ENCODE data around the gene MAMLD1. TPM values are rescaled to one million over a fixed set of nuclear protein-coding genes. Genes with fewer than 3 reads are reported as not detected.

MAMLD1 gene
- total RNA-seq, 4 donors from 2014 or later = 2.2 to 7.3 (median 3.9) TPM

DNA sequence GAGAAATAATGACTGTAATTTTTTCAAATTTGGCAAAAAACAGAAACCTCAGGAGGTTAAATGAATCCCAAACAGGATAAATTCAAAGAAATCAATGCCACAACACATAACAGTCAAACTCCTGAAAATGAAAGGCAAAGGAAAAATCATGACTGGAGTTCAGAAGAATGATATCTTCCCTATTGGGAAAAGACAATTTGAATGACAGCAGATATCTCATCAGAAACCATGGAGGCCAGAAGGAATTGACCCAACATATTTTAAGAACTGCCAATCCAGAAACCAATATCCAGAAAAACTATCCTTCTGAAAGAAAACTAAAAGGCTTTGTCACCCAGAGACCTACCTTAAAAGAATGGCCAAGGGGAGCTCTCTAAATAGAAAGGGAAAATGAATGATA, 40.1 kb upstream of the MAMLD1 start:
- no peaks in the 10 kb centered on the region for H3K36me3 ChIP-seq
- ATAC-seq = no peak

GRCh38 chrX:150324035-150324728, 38.9 kb upstream of the MAMLD1 start:
- no peak for ATAC-seq
- no peak for TF ChIP-seq POLR2A (IDR thresholded peaks at IDR 0.05)
- TF ChIP-seq POLR2AphosphoS5 (IDR thresholded peaks at IDR 0.05) = no peak
- TF ChIP-seq, protein P1, sequence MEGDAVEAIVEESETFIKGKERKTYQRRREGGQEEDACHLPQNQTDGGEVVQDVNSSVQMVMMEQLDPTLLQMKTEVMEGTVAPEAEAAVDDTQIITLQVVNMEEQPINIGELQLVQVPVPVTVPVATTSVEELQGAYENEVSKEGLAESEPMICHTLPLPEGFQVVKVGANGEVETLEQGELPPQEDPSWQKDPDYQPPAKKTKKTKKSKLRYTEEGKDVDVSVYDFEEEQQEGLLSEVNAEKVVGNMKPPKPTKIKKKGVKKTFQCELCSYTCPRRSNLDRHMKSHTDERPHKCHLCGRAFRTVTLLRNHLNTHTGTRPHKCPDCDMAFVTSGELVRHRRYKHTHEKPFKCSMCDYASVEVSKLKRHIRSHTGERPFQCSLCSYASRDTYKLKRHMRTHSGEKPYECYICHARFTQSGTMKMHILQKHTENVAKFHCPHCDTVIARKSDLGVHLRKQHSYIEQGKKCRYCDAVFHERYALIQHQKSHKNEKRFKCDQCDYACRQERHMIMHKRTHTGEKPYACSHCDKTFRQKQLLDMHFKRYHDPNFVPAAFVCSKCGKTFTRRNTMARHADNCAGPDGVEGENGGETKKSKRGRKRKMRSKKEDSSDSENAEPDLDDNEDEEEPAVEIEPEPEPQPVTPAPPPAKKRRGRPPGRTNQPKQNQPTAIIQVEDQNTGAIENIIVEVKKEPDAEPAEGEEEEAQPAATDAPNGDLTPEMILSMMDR (IDR thresholded peaks at IDR 0.05) = no peak
- no peak for TF ChIP-seq EP300 (IDR thresholded peaks at IDR 0.05)
- 47 to 60% methylated on average over 1 to 2 of the region's 4 CpGs for WGBS, 2 donors (ENCODE audit: low coverage in 1 of 2)
- H3K9me3 ChIP-seq = no peaks in the 10 kb centered on the region
- no peaks in the 10 kb centered on the region for H3K36me3 ChIP-seq
- H3K27ac ChIP-seq = no peak overlapping the region
- no peaks in the 10 kb centered on the region for H3K4me1 ChIP-seq
- no peaks in the 10 kb centered on the region for H3K27me3 ChIP-seq
- no peak overlapping the region for H3K4me3 ChIP-seq

More for the DNA sequence above, 40.1 kb upstream of the MAMLD1 start:
- Histone ChIP-seq H3K27me3 (no peaks in the 10 kb centered on the region), H3K4me1 (no peaks in the 10 kb centered on the region), H3K27ac (no peak overlapping the region), H3K4me3 (no peak overlapping the region), H3K9me3 (no peaks in the 10 kb centered on the region)
- no peak for TF ChIP-seq EP300 (IDR thresholded peaks at IDR 0.05)
- no peak for TF ChIP-seq POLR2AphosphoS5 (IDR thresholded peaks at IDR 0.05)
- TF ChIP-seq POLR2A (IDR thresholded peaks at IDR 0.05) = no peak
- TF ChIP-seq, protein P1 (IDR thresholded peaks at IDR 0.05) = no peak

- no peak overlapping the region for H3K27ac ChIP-seq
- no peaks in the 10 kb centered on the region for H3K27me3 ChIP-seq
- TF ChIP-seq POLR2A (IDR thresholded peaks at IDR 0.05) (no peak), EP300 (IDR thresholded peaks at IDR 0.05) (no peak), POLR2AphosphoS5 (IDR thresholded peaks at IDR 0.05) (no peak)
- TF ChIP-seq, protein P1 (IDR thresholded peaks at IDR 0.05) = no peak
- H3K4me1 ChIP-seq = no peaks in the 10 kb centered on the region
- no peaks in the 10 kb centered on the region for H3K36me3 ChIP-seq
- WGBS, 2 donors (ENCODE audit: low coverage in 1 of 2) = 73% methylated on average over 2 of the region's 2 CpGs; no CpG with 5 or more reads in 1 of the 2 donors
- no peaks in the 10 kb centered on the region for H3K9me3 ChIP-seq
- H3K4me3 ChIP-seq = no peak overlapping the region
- no peak for ATAC-seq
Observed at GRCh38 chrX:150324919-150325318, 38.2 kb upstream of the MAMLD1 start.

DNA sequence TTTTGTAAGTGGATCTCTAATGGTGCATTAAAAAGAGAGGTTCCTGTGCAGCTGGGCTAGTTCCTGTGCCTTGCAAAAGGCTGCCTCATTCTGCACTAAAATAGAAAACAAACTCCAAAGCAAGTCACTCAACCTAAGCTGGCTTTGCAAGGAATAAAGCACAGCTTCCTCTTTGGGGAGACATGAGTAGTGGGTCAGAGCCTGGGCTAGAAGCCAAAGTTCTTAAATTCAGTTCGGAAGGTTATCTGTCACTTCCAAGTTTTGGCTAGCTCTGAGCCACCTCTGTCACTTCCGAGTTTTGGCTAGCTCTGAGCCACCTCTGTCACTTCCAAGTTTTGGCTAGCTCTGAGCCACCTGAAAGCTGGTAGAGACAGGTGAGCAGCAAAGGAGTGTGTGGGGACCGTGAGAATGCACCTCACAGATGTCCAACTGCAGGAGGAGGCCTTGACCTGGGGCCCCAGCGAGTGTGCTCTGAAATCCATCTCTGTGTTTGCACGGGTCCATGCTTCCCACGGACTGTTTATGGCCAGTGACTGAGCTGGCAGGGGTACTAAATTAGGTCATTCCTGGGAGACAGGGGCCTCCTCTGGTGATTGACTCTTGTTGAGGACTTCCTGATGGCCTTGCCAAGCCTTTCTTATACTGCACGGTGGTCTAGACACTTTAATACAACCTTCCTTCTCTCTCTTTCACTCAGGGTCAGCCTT, 36.4 kb upstream of the MAMLD1 start:
- Histone ChIP-seq H3K27ac (no peak overlapping the region), H3K27me3 (no peaks in the 10 kb centered on the region), H3K36me3 (no peaks in the 10 kb centered on the region), H3K4me3 (no peak overlapping the region), H3K4me1 (no peaks in the 10 kb centered on the region), H3K9me3 (no peaks in the 10 kb centered on the region)
- 0 to 75% methylated on average over 1 to 3 of the region's 7 CpGs for WGBS, 2 donors (ENCODE audit: low coverage in 1 of 2)
- ATAC-seq = no peak
- TF ChIP-seq POLR2AphosphoS5 (IDR thresholded peaks at IDR 0.05) (no peak), EP300 (IDR thresholded peaks at IDR 0.05) (no peak), POLR2A (IDR thresholded peaks at IDR 0.05) (no peak)
- TF ChIP-seq, protein P1 (IDR thresholded peaks at IDR 0.05) = no peak

DNA sequence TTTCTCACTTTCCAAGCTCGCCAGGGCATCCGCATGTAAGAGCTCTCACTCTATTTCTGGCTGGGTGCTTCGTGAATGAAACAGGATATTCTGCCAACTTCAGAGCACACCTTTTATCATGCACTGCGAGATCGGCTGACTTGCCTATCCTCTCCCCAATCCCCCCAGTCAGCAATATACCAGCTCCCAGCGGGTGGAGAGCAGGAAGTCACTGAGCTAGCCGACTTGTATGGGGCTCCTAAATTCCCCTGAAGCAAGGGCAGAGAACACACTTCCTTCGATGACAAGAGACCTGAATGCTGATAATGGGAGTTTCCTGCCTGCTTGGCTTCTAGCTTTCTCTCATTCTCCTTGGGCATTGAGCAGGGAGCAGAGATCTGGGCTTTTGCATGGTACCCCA, 33.8 kb upstream of the MAMLD1 start:
- no peaks in the 10 kb centered on the region for H3K9me3 ChIP-seq
- no peak overlapping the region for H3K4me3 ChIP-seq
- WGBS, 2 donors (ENCODE audit: low coverage in 1 of 2) = 54 to 70% methylated on average over 2 to 6 of the region's 8 CpGs
- H3K36me3 ChIP-seq = no peaks in the 10 kb centered on the region
- no peaks in the 10 kb centered on the region for H3K4me1 ChIP-seq
- TF ChIP-seq EP300 (IDR thresholded peaks at IDR 0.05) (no peak), POLR2AphosphoS5 (IDR thresholded peaks at IDR 0.05) (no peak), POLR2A (IDR thresholded peaks at IDR 0.05) (no peak)
- TF ChIP-seq, protein P1 (IDR thresholded peaks at IDR 0.05) = no peak
- H3K27me3 ChIP-seq = no peaks in the 10 kb centered on the region
- no peak overlapping the region for H3K27ac ChIP-seq
- ATAC-seq = no peak

Measured in gastroesophageal sphincter (tissue), 4 donors.